ACC112 (cell line): ENCODE results near the gene DMC1.
"Not testable (repeated sequence)": the region's sequence is repeated elsewhere in the genome, so short reads cannot be mapped to it uniquely, and the experiment has no call there.

ENCODE experiments used
- H2AFZ ChIP-seq: fragments of 200-600 bp; sonication (generic); one replicate; pipeline ENCODE4 v1.6.0; 2017; ENCODE audit warnings: antibody characterized with exemption, low read length; ENCODE audit not compliant: unreplicated experiment
- H3K27ac ChIP-seq: fragments of 200-600 bp; sonication (generic); 2 replicates; pipeline ENCODE4 v1.5.1; 2014; ENCODE audit warnings: low read depth, mild to moderate bottlenecking, antibody characterized with exemption, low read length, moderate library complexity
- H3K27me3 ChIP-seq: fragments of 200-600 bp; sonication (generic); 2 replicates; pipeline ENCODE4 v1.6.1; 2014; ENCODE audit warnings: mild to moderate bottlenecking, antibody characterized with exemption, low read length, moderate library complexity, mixed read lengths; ENCODE audit not compliant: insufficient read depth
- H3K36me3 ChIP-seq: fragments of 200-600 bp; sonication (generic); 2 replicates; pipeline ENCODE4 v1.6.1; 2016; ENCODE audit warnings: mild to moderate bottlenecking, antibody characterized with exemption, low read length, moderate library complexity, mixed read lengths; ENCODE audit not compliant: insufficient read depth
- H3K4me1 ChIP-seq: fragments of 200-600 bp; sonication (generic); one replicate; pipeline ENCODE4 v1.6.1; 2016; ENCODE audit warnings: low read length, mixed read lengths; ENCODE audit not compliant: insufficient read depth, unreplicated experiment, control insufficient read depth
- H3K4me3 ChIP-seq: fragments of 200-600 bp; sonication (generic); 2 replicates; pipeline ENCODE4 v1.5.1; 2014; ENCODE audit warnings: mild to moderate bottlenecking, low read depth, low read length
- H3K79me2 ChIP-seq: fragments of 200-600 bp; sonication (generic); one replicate; pipeline ENCODE4 v1.6.0; 2016; ENCODE audit warnings: low read length; ENCODE audit not compliant: control insufficient read depth, unreplicated experiment, insufficient read depth

Gene DMC1

DNA sequence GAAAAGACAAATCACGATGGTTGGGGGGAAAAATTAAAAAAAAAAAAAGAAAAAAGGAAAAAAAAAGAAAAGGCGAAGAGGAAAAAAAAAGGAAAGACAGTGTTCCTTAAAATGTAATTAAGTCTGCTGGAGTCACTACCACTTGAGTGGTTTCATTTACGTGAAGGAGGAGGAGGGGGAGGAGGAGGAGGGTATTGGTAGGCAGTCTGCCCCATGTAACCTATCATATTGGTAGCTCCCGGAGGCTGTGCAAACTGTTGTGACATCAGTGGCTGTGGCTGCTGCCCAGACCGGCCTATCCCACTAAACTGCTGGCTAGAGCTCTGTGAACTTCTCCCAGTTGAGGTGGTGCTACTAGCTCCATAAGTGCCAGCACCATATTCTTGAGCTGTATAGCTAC lies 84.2 kb downstream of the DMC1 start:
- peaks cover 13% of the 10 kb centered on the region for H3K79me2 ChIP-seq

GRCh38 chr22:38484244-38484643 lies 85.7 kb downstream of the DMC1 start:
- Histone ChIP-seq H3K27ac (no peak overlapping the region; the same call in 1 of the 2 replicates), H3K36me3 (peaks cover 44% of the 10 kb centered on the region), H3K4me1 (no peaks in the 10 kb centered on the region), H3K4me3 (no peak overlapping the region), H3K79me2 (no peaks in the 10 kb centered on the region), H2AFZ (no peak overlapping the region), H3K27me3 (no peaks in the 10 kb centered on the region)

More for the DNA sequence above, 84.2 kb downstream of the DMC1 start:
- no peak overlapping the region for H3K4me3 ChIP-seq
- H3K27me3 ChIP-seq, result no peaks in the 10 kb centered on the region
- H3K4me1 ChIP-seq, result peaks cover 4% of the 10 kb centered on the region
- H3K36me3 ChIP-seq, result peaks cover 57% of the 10 kb centered on the region
- H2AFZ ChIP-seq, result no peak overlapping the region
- no peak overlapping the region for H3K27ac ChIP-seq

DNA sequence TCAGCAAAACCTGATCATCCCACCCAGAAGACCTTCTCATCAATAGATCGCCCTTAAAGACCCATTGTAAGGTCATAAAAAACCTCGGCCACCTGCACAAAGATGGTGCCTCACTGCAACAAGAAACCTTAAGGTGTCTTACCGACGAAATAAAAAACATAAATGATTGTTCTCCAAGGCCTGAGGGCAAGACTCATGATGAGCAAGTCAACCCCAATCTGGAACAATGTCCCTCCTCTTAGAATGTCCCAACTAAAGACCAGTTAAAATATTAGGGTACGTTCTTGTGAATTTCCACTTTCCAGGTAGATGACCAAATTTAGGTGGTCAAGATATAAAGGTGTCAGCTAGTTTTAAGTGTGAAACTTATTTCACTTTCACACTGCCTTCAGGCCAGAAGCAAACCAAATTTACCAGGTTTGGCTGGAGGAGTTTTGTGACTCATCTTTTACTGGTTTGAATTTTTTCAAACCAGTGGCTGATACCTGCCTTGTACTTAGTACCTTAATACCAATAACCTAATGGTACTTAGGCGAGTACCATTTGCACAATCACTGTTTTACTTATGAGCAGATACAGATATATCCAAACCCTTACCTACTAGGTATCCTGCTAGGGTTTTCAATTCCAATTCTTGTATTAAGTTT lies 87.2 kb downstream of the DMC1 start:
- Histone ChIP-seq H3K4me3 (no peak overlapping the region), H3K36me3 (peaks cover 39% of the 10 kb centered on the region), H3K79me2 (no peaks in the 10 kb centered on the region), H3K27me3 (no peaks in the 10 kb centered on the region), H3K4me1 (no peaks in the 10 kb centered on the region), H2AFZ (no peak overlapping the region), H3K27ac (no peak overlapping the region)

- no peaks in the 10 kb centered on the region for H3K27me3 ChIP-seq
- H2AFZ ChIP-seq, result no peak overlapping the region
- peak overlapping the region; percentile 2; the same call in 1 of the 2 replicates for H3K27ac ChIP-seq
- no peaks in the 10 kb centered on the region for H3K4me1 ChIP-seq
- no peaks in the 10 kb centered on the region for H3K79me2 ChIP-seq
- peaks cover 38% of the 10 kb centered on the region for H3K36me3 ChIP-seq
- no peak overlapping the region for H3K4me3 ChIP-seq
Observed at GRCh38 chr22:38481871-38482332, 88.1 kb downstream of the DMC1 start.

DNA sequence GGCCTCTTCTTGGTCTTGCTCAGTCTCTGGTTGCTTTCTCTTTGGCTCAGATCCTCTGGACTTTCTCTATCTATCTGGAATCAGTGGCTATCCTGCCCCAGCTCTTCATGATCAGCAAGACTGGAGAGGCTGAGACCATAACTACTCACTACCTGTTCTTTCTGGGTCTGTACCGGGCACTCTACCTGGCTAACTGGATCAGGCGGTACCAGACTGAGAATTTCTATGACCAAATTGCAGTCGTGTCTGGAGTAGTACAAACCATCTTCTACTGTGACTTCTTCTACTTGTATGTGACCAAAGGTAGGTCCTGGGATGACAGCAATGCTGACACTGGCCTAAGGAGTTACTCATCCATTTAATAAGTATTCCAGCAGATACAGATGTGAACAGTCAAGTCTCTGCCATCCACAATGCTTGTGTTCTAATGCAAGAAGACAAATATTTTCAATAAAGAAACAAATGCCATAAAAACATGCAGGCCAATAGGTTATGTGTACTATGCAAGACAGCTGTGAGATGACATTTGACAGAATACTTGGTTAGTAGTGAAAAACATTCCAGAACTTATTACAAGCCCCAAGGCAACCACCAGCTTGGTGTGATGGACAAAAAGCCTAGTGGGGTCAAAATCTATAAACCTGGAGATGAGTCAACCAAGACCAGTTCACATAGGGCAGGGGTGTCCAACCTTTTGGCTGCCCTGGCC lies 88.7 kb downstream of the DMC1 start:
- Histone ChIP-seq H3K27ac (peak overlapping the region; percentile 2; the same call in 1 of the 2 replicates), H3K36me3 (peaks cover 35% of the 10 kb centered on the region), H3K4me3 (no peak overlapping the region), H3K4me1 (no peaks in the 10 kb centered on the region), H3K27me3 (no peaks in the 10 kb centered on the region), H3K79me2 (no peaks in the 10 kb centered on the region), H2AFZ (no peak overlapping the region)

GRCh38 chr22:38479096-38479837 lies 90.7 kb downstream of the DMC1 start:
- Histone ChIP-seq H3K4me3 (no peak overlapping the region), H3K27ac (0 out of 2 replicates have a peak overlapping the region, but pooled peaks have one; percentile 23), H3K36me3 (peaks cover 28% of the 10 kb centered on the region), H3K27me3 (no peaks in the 10 kb centered on the region), H2AFZ (no peak overlapping the region), H3K79me2 (no peaks in the 10 kb centered on the region), H3K4me1 (no peaks in the 10 kb centered on the region)

- H3K4me3 ChIP-seq, result no peak overlapping the region
- no peak overlapping the region for H3K27ac ChIP-seq
- no peaks in the 10 kb centered on the region for H3K79me2 ChIP-seq
- H2AFZ ChIP-seq, result no peak overlapping the region
- no peaks in the 10 kb centered on the region for H3K27me3 ChIP-seq
- peaks cover 16% of the 10 kb centered on the region for H3K36me3 ChIP-seq
- no peaks in the 10 kb centered on the region for H3K4me1 ChIP-seq
Observed at GRCh38 chr22:38477585-38477984, 92.4 kb downstream of the DMC1 start.

- Histone ChIP-seq H3K79me2 (peaks cover 13% of the 10 kb centered on the region), H3K27ac (no peak overlapping the region), H3K4me1 (peaks cover 3% of the 10 kb centered on the region), H3K4me3 (no peak overlapping the region), H2AFZ (no peak overlapping the region), H3K27me3 (no peaks in the 10 kb centered on the region), H3K36me3 (peaks cover 4% of the 10 kb centered on the region; the same call in 1 of the 2 replicates)
Observed at GRCh38 chr22:38474003-38474607, 95.9 kb downstream of the DMC1 start.

DNA sequence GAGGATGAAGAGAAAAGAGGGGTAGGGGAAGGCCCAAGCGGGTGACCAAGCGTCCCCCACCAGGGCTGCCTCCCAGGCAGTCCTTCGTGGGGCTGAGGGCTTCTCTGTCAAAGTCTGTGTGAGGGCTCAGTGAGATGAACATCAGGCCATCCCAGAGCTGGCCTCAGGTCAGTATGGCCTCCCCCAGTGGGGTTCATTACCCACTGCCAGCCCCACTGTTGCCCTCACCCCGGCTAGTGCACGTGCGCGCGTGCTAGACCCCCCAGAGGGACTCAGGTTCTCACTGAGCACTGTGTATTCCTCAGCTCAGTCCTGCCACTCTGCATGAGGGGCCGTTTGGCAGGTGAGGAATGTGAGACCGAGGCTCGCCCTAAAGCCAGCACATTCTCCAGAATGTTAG lies 98.7 kb downstream of the DMC1 start:
- Histone ChIP-seq H3K27ac (no peak overlapping the region), H3K79me2 (peaks cover 23% of the 10 kb centered on the region), H3K4me3 (no peak overlapping the region), H2AFZ (no peak overlapping the region), H3K27me3 (no peaks in the 10 kb centered on the region), H3K4me1 (peaks cover 9% of the 10 kb centered on the region), H3K36me3 (no peaks in the 10 kb centered on the region)

DNA sequence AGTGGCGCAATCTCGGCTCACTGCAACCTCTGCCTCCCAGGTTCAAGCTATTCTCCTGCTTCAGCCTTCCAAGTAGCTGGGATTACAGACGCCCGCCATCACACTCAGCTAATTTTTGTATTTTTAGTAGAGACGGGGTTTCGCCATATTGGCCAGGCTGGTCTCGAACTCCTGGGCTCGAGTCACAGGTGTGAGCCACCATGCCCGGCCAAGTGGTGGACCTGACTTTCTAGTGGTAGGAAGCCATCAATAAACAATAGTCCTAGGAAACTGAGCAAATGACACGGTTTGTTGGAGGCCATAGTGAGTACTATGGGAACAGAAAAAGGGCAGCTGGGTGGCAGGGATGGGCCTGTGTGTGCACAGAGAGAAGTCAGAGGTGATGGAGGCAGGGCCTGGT lies 99.8 kb downstream of the DMC1 start:
- peaks cover 23% of the 10 kb centered on the region for H3K79me2 ChIP-seq
- not testable (repeated sequence) for H3K27ac ChIP-seq, H3K36me3 ChIP-seq, H3K27me3 ChIP-seq, H3K4me1 ChIP-seq, H3K4me3 ChIP-seq, H2AFZ ChIP-seq
